Measurements from ENCODE around the gene ADARB2. TPM values are rescaled to one million over a fixed set of nuclear protein-coding genes. Genes with fewer than 3 reads are reported as not detected.

ADARB2 gene
- total RNA-seq, 8 experiments from 2014 or later, result 0.13 to 2.6 (median 1.5) TPM

- 0 to 100% (median 65%) methylated on average over 1 to 7 of the region's 7 CpGs for WGBS, 10 experiments
- in situ Hi-C loops (cut with MboI; ENCODE audit: low pct_unique_long_range_greater_than_20kb in 2 of 9, low sequenced_read_pairs in 9 of 9, unreplicated experiment in 9 of 9), result no loop called here
Measured at GRCh38 chr10:1579141-1579491, 158.2 kb downstream of the ADARB2 start.

DNA sequence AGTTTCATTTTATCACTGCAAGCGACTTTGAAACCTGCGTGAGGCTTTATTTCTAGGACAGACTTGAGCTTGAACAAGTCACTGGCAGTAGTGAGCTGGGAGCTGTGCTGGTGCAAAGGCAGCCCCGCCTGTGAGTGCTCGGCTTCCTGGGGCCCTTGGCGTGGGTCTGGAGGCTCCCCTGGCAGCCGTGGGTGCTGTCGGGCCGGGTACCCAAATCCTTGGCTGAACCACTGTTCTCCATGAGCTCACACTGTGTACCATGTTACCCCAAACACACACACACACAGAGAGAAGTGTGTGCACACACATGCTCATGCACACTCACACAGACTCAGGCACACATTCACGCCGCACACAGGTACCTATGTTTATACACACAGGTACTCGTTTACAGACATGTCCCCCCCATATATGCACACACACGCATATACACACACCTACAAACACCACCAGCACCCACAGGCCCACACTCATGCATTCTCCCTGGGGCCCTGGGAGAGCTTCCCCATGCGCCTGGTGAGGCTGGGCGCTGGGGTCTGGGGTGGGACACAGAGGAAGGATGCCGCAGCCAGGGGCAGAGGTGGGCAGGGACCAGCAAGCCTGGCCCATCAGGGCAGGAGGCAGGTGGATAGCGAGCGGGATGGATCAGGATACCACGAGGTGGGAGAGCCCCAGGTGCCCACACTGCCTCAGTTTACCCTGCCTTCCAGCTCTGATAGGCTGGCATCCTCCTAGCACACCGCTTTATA, 158.8 kb downstream of the ADARB2 start:
- H3K27ac ChIP-seq, result no peak overlapping the region
- H3K4me3 ChIP-seq, result no peak overlapping the region
- WGBS, 10 experiments, result 32 to 100% (median 72%) methylated on average over 1 to 5 of the region's 19 CpGs; no CpG with 5 or more reads in 4 of the 10 experiments
- no peak for ATAC-seq (replicated peaks in 6 of 8)
- peaks cover 5 to 35% of the 10 kb centered on the region in 2 donors for H3K4me1 ChIP-seq (replicated peaks in 1 of 2)
- in situ Hi-C loops (cut with MboI; ENCODE audit: low pct_unique_long_range_greater_than_20kb in 2 of 9, low sequenced_read_pairs in 9 of 9, unreplicated experiment in 9 of 9), result no loop called here

More at GRCh38 chr10:1579141-1579491, 158.2 kb downstream of the ADARB2 start:
- Histone ChIP-seq H3K4me1 (replicated peaks in 1 of 2) (peaks cover 5 to 35% of the 10 kb centered on the region in 2 donors), H3K4me3 (no peak overlapping the region), H3K27ac (no peak overlapping the region)
- peak in 1 of 8 experiments; percentile 44 for ATAC-seq (replicated peaks in 6 of 8)

DNA sequence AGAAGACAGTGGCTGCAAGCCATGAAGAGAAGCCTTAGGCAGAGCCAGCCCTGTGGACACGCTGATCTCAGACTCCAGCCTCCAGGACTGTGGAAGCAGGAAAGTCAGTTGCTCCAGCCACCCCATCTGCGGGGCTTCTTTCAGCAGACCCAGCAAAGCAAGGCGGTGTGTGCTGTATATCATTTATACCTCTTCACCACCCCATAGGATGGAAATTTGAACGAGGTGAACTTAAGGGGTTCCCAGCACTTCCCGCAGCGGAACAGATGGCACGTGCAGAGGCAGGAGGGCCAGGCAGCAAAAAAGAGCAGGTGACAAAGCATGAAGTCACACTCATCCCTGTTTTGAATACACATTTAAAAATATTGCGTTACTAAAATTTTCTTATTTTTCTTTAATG, 159.4 kb downstream of the ADARB2 start:
- 24 to 100% (median 76%) methylated on average over 2 to 8 of the region's 8 CpGs; no CpG with 5 or more reads in 1 of the 10 experiments for WGBS, 10 experiments
- ATAC-seq (replicated peaks in 6 of 8), result no peak
- Histone ChIP-seq H3K27ac (no peak overlapping the region), H3K4me3 (no peak overlapping the region), H3K4me1 (replicated peaks in 1 of 2) (peaks cover 10 to 37% of the 10 kb centered on the region in 2 donors)
- in situ Hi-C loops (cut with MboI; ENCODE audit: low pct_unique_long_range_greater_than_20kb in 2 of 9, low sequenced_read_pairs in 9 of 9, unreplicated experiment in 9 of 9), result no loop called here

- no peak for ATAC-seq (replicated peaks in 6 of 8)
- in situ Hi-C loops (cut with MboI; ENCODE audit: low pct_unique_long_range_greater_than_20kb in 2 of 9, low sequenced_read_pairs in 9 of 9, unreplicated experiment in 9 of 9), result no loop called here
- H3K4me3 ChIP-seq, result no peak overlapping the region
- no peak overlapping the region for H3K27ac ChIP-seq
- 80% methylated on average over 1 of the region's 9 CpGs; no CpG with 5 or more reads in 9 of the 10 experiments for WGBS, 10 experiments
- H3K4me1 ChIP-seq (replicated peaks in 1 of 2), result peaks cover 15 to 37% of the 10 kb centered on the region in 2 donors
Measured at GRCh38 chr10:1577373-1577770, 160.0 kb downstream of the ADARB2 start.

GRCh38 chr10:1576467-1577372, 160.6 kb downstream of the ADARB2 start:
- 17 to 100% (median 66%) methylated on average over 2 to 7 of the region's 16 CpGs; no CpG with 5 or more reads in 4 of the 10 experiments for WGBS, 10 experiments
- no peak for ATAC-seq (replicated peaks in 6 of 8)
- in situ Hi-C loops (cut with MboI; ENCODE audit: low pct_unique_long_range_greater_than_20kb in 2 of 9, low sequenced_read_pairs in 9 of 9, unreplicated experiment in 9 of 9), result no loop called here

DNA sequence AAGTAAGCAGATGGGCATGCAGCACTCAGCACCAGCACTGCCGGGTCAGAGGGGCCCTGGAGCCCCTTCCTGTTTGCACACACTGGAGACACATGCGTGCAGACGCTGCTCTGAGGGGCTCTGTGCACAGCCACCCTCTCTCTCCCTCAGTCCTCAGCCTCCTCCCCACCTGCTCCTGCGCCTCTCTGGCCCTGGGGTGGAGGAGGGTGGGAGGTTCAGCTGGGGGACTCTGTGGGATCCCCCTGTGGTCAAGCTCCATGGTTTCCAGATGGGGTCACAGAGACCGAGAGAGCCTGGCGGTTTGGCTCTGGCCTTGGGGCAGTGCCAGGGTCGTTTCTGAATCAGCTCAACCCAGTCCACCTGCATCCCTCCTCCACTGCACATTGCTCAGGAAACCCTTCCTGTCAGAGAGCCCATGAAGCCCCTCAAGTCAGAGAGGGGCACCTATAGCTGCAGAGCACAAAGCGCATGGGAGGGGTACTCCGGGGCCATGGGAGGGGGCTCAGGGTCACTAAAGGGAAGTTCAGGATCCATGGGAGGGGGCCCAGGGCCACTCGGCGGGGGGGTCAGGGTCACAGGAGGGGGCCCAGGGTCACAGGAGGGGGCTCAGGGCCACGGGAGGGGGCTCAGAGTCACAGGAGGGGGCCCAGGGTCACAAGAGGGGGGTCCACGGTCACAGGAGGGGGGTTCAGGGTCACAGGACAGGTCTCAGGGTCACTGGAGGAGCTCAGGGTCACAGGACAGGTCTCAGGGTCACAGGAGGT, 161.7 kb downstream of the ADARB2 start:
- ATAC-seq (replicated peaks in 6 of 8), result peak in 2 of 8 experiments; percentile 8 to 18
- WGBS, 10 experiments, result 20 to 69% (median 60%) methylated on average over 1 to 3 of the region's 13 CpGs; no CpG with 5 or more reads in 7 of the 10 experiments
- peaks cover 20 to 24% of the 10 kb centered on the region in 2 donors for H3K4me1 ChIP-seq (replicated peaks in 1 of 2)
- no peak overlapping the region for H3K4me3 ChIP-seq
- no peak overlapping the region for H3K27ac ChIP-seq
- in situ Hi-C loops (cut with MboI; ENCODE audit: low pct_unique_long_range_greater_than_20kb in 2 of 9, low sequenced_read_pairs in 9 of 9, unreplicated experiment in 9 of 9), result no loop called here

More at GRCh38 chr10:1576467-1577372, 160.6 kb downstream of the ADARB2 start:
- Histone ChIP-seq H3K4me1 (replicated peaks in 1 of 2) (peaks cover 19 to 33% of the 10 kb centered on the region in 2 donors), H3K4me3 (no peak overlapping the region), H3K27ac (no peak overlapping the region)

DNA sequence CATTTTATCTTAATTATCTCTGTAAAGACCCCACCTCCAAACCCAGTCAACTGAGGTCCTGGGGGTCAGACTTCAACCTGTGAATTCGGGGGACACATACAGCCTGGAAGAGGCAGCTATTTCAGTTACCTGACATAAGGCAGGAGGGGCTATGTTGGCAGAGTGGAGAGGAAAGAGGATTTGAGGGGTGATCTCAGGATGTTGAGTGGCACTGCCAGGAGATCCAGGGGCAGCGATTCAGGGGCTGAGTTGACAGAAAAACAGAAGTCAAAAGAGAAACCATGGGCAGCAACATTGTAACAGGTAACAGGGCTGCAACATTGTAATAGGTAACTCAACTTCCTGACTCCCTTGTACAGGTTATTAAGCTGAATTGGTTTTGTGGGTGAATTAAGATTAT, 162.6 kb downstream of the ADARB2 start:
- Histone ChIP-seq H3K4me3 (no peak overlapping the region), H3K27ac (no peak overlapping the region), H3K4me1 (replicated peaks in 1 of 2) (peaks cover 26 to 33% of the 10 kb centered on the region in 2 donors)
- in situ Hi-C loops (cut with MboI; ENCODE audit: low pct_unique_long_range_greater_than_20kb in 2 of 9, low sequenced_read_pairs in 9 of 9, unreplicated experiment in 9 of 9), result no loop called here
- WGBS, 10 experiments, result 0 to 86% (median 0%) methylated on average over 1 to 2 of the region's 2 CpGs; no CpG with 5 or more reads in 5 of the 10 experiments
- no peak for ATAC-seq (replicated peaks in 6 of 8)

DNA sequence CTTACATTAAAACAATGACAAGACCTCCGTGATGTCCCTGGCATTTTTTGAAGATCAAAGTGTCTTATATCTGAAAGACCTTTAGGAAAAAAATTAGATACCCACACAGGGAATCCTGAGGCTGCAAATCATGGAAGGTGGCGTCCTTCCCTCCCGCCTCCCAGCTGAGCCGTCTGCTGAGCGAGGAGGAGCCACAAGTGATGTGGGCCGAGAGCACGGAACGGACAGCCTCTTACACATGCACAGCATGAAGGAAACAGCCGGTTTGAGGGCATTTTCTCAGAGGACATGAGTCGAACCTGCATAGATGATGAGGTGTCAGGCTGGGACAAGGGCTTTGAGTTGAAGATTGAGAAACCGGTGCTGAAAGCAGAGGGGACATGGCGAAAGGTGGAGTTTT, 163.3 kb downstream of the ADARB2 start:
- Histone ChIP-seq H3K4me3 (no peak overlapping the region), H3K4me1 (replicated peaks in 1 of 2) (peaks cover 26 to 40% of the 10 kb centered on the region in 2 donors), H3K27ac (no peak overlapping the region)
- WGBS, 10 experiments, result 16 to 87% (median 71%) methylated on average over 4 to 11 of the region's 12 CpGs; no CpG with 5 or more reads in 3 of the 10 experiments
- ATAC-seq (replicated peaks in 6 of 8), result no peak
- in situ Hi-C loops (cut with MboI; ENCODE audit: low pct_unique_long_range_greater_than_20kb in 2 of 9, low sequenced_read_pairs in 9 of 9, unreplicated experiment in 9 of 9), result no loop called here

- Histone ChIP-seq H3K4me3 (no peak overlapping the region), H3K4me1 (replicated peaks in 1 of 2) (peaks cover 26 to 40% of the 10 kb centered on the region in 2 donors), H3K27ac (no peak overlapping the region)
- no peak for ATAC-seq (replicated peaks in 6 of 8)
- in situ Hi-C loops (cut with MboI; ENCODE audit: low pct_unique_long_range_greater_than_20kb in 2 of 9, low sequenced_read_pairs in 9 of 9, unreplicated experiment in 9 of 9), result no loop called here
- 0 to 100% (median 56%) methylated on average over 1 to 6 of the region's 14 CpGs; no CpG with 5 or more reads in 1 of the 10 experiments for WGBS, 10 experiments
Measured at GRCh38 chr10:1573334-1573969, 163.9 kb downstream of the ADARB2 start.

DNA sequence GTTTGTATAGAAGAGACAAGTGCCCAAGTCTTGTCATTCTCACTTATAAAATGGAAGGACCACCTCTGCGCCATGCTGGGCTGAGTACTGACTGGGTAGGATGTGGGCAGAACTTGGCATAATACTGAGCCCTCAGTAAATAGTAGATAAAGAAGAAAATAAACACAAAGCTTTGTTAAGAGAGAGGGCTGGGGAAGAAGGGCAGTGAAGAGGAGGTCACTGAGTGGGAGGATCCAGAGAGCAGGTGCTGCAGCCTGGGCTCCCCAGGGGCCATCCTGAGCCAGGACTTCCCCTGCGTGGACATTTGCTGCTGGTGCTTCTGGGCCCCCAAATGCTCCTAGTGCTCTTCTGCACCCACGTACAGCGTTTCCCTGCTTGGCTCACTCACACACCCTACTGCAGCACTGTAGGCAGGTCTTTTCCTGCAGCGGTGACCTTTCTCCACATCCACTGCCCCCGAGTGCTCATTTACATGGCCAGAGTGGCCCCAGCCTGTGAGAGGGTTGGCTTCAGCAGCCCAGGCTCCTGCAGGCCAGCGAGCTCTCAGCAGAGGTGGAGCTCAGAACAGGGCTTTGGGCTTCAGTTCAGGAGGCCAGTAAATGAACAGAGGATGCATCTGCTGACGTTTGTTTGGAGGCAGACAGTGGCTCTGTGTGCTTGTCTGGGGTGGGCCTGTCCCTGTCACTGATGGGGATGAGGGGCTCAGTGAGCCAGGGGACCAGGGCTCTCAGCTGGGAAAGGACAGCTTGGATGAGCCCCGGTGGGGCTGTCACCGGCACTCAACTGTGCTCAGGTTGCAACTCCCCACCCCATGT, 164.6 kb downstream of the ADARB2 start:
- ATAC-seq (replicated peaks in 6 of 8), result peak in 5 of 8 experiments; percentile 24 to 78 (median 73)

DNA sequence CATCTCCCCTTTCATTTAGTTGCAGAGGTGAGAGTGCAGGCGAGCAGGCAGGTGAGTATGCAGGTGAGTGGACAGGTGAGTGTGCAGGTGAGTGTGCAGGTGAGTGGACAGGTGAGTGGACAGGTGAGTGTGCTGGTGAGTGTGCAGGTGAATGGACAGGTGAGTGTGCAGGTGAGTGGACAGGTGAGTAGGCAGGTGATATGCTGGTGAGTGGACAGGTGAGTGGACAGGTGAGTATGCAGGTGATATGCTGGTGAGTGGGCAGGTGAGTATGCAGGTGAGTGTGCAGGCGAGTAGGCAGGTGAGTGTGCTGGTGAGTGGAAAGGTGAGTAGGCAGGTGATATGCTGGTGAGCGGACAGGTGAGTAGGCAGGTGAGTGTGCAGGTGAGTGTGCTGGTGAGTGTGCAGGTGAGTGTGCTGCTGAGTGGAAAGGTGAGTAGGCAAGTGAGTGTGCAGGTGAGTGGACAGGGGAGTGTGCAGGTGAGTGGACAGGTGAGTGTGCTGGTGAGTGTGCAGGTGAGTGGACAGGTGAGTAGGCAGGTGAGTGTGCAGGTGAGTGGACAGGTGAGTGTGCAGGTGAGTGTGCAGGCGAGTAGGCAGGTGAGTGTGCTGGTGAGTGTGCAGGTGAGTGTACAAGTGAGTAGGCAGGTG, 165.6 kb downstream of the ADARB2 start:
- no peak for ATAC-seq (replicated peaks in 6 of 8)
- Histone ChIP-seq H3K4me1 (replicated peaks in 1 of 2) (peaks cover 26 to 40% of the 10 kb centered on the region in 2 donors), H3K27ac (no peak overlapping the region), H3K4me3 (no peak overlapping the region)
- in situ Hi-C loops (cut with MboI; ENCODE audit: low pct_unique_long_range_greater_than_20kb in 2 of 9, low sequenced_read_pairs in 9 of 9, unreplicated experiment in 9 of 9), result no loop called here
- 8 to 100% (median 80%) methylated on average over 1 to 3 of the region's 4 CpGs; no CpG with 5 or more reads in 2 of the 10 experiments for whole genome bisulfite sequencing, 10 experiments

More for the DNA sequence above, 164.6 kb downstream of the ADARB2 start:
- 40 to 100% (median 85%) methylated on average over 1 to 4 of the region's 10 CpGs; no CpG with 5 or more reads in 4 of the 10 experiments for WGBS, 10 experiments
- Histone ChIP-seq H3K4me1 (replicated peaks in 1 of 2) (peaks cover 26 to 40% of the 10 kb centered on the region in 2 donors), H3K4me3 (no peak overlapping the region), H3K27ac (no peak overlapping the region)
- in situ Hi-C loops (cut with MboI; ENCODE audit: low pct_unique_long_range_greater_than_20kb in 2 of 9, low sequenced_read_pairs in 9 of 9, unreplicated experiment in 9 of 9), result no loop called here
